Colonic mucosa (tissue), 4 donors: ENCODE results near the gene APBB3. TPM values are rescaled to one million over a fixed set of nuclear protein-coding genes. Genes with fewer than 3 reads are reported as not detected.
A peak's percentile ranks its signal among the peaks of the same experiment; 100 is the strongest.

Experiments
- DNase-seq: peaks from one replicate; pipeline ENCODE4 v3.0.0-alpha.2; 2020
- H3K27ac ChIP-seq: fragments of 200-600 bp; one replicate; pipeline ENCODE4 v1.8.0; 2021
- H3K27me3 ChIP-seq: fragments of 200-600 bp; one replicate; pipeline ENCODE4 v1.8.0; 2021
- H3K36me3 ChIP-seq: fragments of 200-600 bp; one replicate; pipeline ENCODE4 v1.8.0; 2021
- H3K4me1 ChIP-seq: fragments of 200-600 bp; one replicate; pipeline ENCODE4 v1.8.0; 2021; ENCODE audit warnings: mild to moderate bottlenecking
- H3K4me3 ChIP-seq: fragments of 200-600 bp; one replicate; pipeline ENCODE4 v1.8.0; 2021
- H3K9ac ChIP-seq, 2 donors: one replicate each; pipeline ENCODE4 v1.7.0; 2013; ENCODE audit warnings: control low read depth in 2 of 2, low read depth in 2 of 2, low read length in 2 of 2
- H3K9me3 ChIP-seq: fragments of 200-600 bp; one replicate; pipeline ENCODE4 v1.8.0; 2021
- CTCF ChIP-seq: fragments of 200-600 bp; IDR thresholded peaks from one replicate; pipeline ENCODE4 v1.8.0; 2022; ENCODE audit warnings: antibody characterized with exemption, mild to moderate bottlenecking
- intact Hi-C: fragments of 100-400 bp; cut with DNase I; formaldehyde crosslinking; loops from one replicate; pipeline ENCODE4 v1.14.1; 2022
- total RNA-seq, 2 donors: library from RNA; stranded (reverse); fragmentation: NEBNext Ultra II Directional in 1 of 2; extraction: Animal tissue kit (Norgen Biotek cat#: 25700) in 1 of 2; gene quantifications; one replicate each; pipeline ENCODE4 v1.2.1, GENCODE V29; 2021
- donor health status: healthy.
- donor health status: DM: no; HTN: no; CAD: no.
- donor health status: DM: no; HTN: no; CAD: no.

Gene APBB3
- total RNA-seq, 2 donors from 2014 or later: 11.0 to 17.0 TPM

- TF ChIP-seq CTCF: no peak
- DNase-seq: no peak
- intact Hi-C loops: no loop called here
- Histone ChIP-seq H3K36me3 (no peaks in the 10 kb centered on the region), H3K27me3 (no peaks in the 10 kb centered on the region), H3K4me3 (no peak overlapping the region), H3K9me3 (no peaks in the 10 kb centered on the region), H3K9ac (no peak overlapping the region), H3K27ac (no peak overlapping the region), H3K4me1 (no peaks in the 10 kb centered on the region)
Measured at GRCh38 chr5:140573683-140574082, 9.3 kb upstream of the APBB3 start.

DNA sequence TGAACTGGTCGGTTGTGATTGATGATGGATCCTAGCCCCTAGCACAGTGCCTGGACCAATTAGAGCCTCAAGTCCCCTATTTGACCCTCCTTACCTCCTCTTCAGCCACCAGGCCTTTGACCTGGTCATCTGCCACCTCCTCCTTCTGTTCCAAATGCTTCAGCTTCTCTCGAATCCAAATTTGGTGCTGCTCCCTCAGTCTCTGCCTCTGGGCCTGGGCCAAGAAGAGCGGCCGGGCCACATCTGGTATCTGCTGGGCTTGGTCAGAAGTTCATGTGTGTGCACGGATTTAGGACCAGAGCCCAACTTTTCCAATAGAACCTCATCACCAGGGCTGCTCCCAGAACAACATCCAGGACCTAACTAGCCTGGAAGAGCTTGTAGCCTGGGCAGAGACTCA is 6.7 kb upstream of the APBB3 start:
- no peaks in the 10 kb centered on the region for H3K4me1 ChIP-seq
- no peak overlapping the region for H3K4me3 ChIP-seq
- DNase-seq: no peak
- no peaks in the 10 kb centered on the region for H3K27me3 ChIP-seq
- no peak for TF ChIP-seq CTCF
- no peaks in the 10 kb centered on the region for H3K9me3 ChIP-seq
- no peak overlapping the region for H3K27ac ChIP-seq
- intact Hi-C loops: no loop called here
- H3K36me3 ChIP-seq: peaks cover 8% of the 10 kb centered on the region
- H3K9ac ChIP-seq: no peak overlapping the region

DNA sequence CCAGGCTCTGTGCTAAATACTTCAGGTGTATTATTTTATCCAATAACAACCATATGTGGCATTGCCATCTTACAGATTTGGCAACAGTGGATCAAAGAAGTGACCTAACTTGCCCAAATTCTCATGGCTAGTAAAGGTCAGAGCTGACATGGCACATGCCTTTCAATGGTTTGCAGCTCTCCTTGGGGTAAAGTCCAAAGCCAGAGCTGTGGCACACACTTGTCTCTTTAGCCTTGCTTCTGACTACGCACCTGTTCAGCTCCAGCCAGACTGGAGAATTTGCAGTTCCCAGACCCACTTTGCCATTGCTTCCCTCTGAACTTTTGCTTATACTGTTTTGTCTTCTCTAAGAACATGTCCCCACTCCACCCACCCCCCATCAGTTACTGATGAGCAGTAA is 6.1 kb upstream of the APBB3 start:
- intact Hi-C loops: no loop called here
- no peak overlapping the region for H3K27ac ChIP-seq
- no peaks in the 10 kb centered on the region for H3K9me3 ChIP-seq
- DNase-seq: no peak
- H3K9ac ChIP-seq: no peak overlapping the region
- no peak overlapping the region for H3K4me3 ChIP-seq
- peaks cover 8% of the 10 kb centered on the region for H3K36me3 ChIP-seq
- TF ChIP-seq CTCF: no peak
- peaks cover 4% of the 10 kb centered on the region for H3K4me1 ChIP-seq
- H3K27me3 ChIP-seq: no peaks in the 10 kb centered on the region

DNA sequence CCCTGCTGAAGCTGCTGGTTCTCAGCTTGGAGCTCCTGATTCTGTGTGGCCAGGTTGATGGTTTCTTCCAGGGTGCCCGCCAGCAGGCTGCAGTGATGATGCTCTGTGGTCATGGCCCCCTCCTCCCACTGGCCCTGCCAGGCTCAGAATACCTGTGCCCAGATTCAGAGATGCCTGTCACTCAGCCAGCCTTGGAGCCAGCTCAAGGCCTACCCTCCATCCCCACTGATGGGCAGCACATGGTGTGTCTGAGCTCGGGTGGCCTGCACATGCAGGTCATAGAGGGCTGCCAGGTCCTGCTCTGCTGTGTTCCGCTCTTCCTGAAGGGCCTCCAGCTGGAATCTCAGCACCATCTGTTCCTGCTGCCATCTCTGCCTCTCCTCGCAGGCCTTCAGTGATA is 5.7 kb upstream of the APBB3 start:
- intact Hi-C loops: no loop called here
- Histone ChIP-seq H3K27ac (peak overlapping the region; percentile 0), H3K9ac (no peak overlapping the region), H3K4me3 (no peak overlapping the region), H3K36me3 (peaks cover 8% of the 10 kb centered on the region), H3K4me1 (peaks cover 5% of the 10 kb centered on the region), H3K9me3 (no peaks in the 10 kb centered on the region), H3K27me3 (no peaks in the 10 kb centered on the region)
- no peak for DNase-seq
- no peak for TF ChIP-seq CTCF

GRCh38 chr5:140569197-140569596 is 4.8 kb upstream of the APBB3 start:
- H3K9me3 ChIP-seq: no peaks in the 10 kb centered on the region
- DNase-seq: no peak
- no peak overlapping the region for H3K4me3 ChIP-seq
- H3K9ac ChIP-seq: peak overlapping the region in 1 of 2 donors; percentile 21
- peak overlapping the region; percentile 0 for H3K27ac ChIP-seq
- H3K36me3 ChIP-seq: peaks cover 8% of the 10 kb centered on the region
- H3K4me1 ChIP-seq: peaks cover 5% of the 10 kb centered on the region
- intact Hi-C loops: loop anchor here (5.0 kb wide), 1 partner anchor 63 kb away; the partner anchor contains the start of gene CD14
- H3K27me3 ChIP-seq: no peaks in the 10 kb centered on the region
- no peak for TF ChIP-seq CTCF
